Activated T-cell treated with anti-CD3 and anti-CD28 coated beads for 24 hours (primary cell): ENCODE results near the gene GRAMD1A.
A peak's percentile ranks its signal among the peaks of the same experiment; 100 is the strongest.

Experiments
- DNase-seq: peaks from one replicate; pipeline ENCODE4 v3.0.0-alpha.2; 2020; ENCODE audit warnings: low read depth

Gene GRAMD1A

GRCh38 chr19:35055715-35056179 lies 55.6 kb downstream of the GRAMD1A start:
- DNase-seq = no peak

GRCh38 chr19:35056513-35057063 lies 56.5 kb downstream of the GRAMD1A start:
- no peak for DNase-seq

- no peak for DNase-seq
Measured at GRCh38 chr19:35058370-35058769, 58.2 kb downstream of the GRAMD1A start.

GRCh38 chr19:35059006-35059798 lies 59.1 kb downstream of the GRAMD1A start:
- DNase-seq = no peak

- no peak for DNase-seq
Measured at GRCh38 chr19:35059799-35060091, 59.6 kb downstream of the GRAMD1A start.

GRCh38 chr19:35060160-35060855 lies 60.2 kb downstream of the GRAMD1A start:
- DNase-seq = no peak

- DNase-seq = no peak
Measured at GRCh38 chr19:35061583-35062373, 61.7 kb downstream of the GRAMD1A start.

GRCh38 chr19:35062942-35063341 lies 62.8 kb downstream of the GRAMD1A start:
- no peak for DNase-seq

- DNase-seq = peak; percentile 25
Measured at GRCh38 chr19:35063940-35064818, 64.1 kb downstream of the GRAMD1A start.

- DNase-seq = no peak
Measured at GRCh38 chr19:35065574-35065973, 65.5 kb downstream of the GRAMD1A start.

GRCh38 chr19:35066121-35066520 lies 66.0 kb downstream of the GRAMD1A start:
- DNase-seq = no peak

- DNase-seq = peak; percentile 84
Measured at GRCh38 chr19:35066691-35067563, 66.8 kb downstream of the GRAMD1A start.

- DNase-seq = no peak
Measured at GRCh38 chr19:35068941-35069634, 69.0 kb downstream of the GRAMD1A start.

GRCh38 chr19:35069696-35070095 lies 69.6 kb downstream of the GRAMD1A start:
- no peak for DNase-seq

- DNase-seq = no peak
Measured at GRCh38 chr19:35070471-35070870, 70.3 kb downstream of the GRAMD1A start.

GRCh38 chr19:35073516-35073915 lies 73.4 kb downstream of the GRAMD1A start:
- DNase-seq = no peak

- DNase-seq = no peak
Measured at GRCh38 chr19:35073941-35074340, 73.8 kb downstream of the GRAMD1A start.

GRCh38 chr19:35074426-35075201 lies 74.5 kb downstream of the GRAMD1A start:
- DNase-seq = no peak
